Activated CD8-positive, alpha-beta memory T cell treated with anti-CD3 and anti-CD28 coated beads, Interleukin-2, amount 10 ng/mL, durations not matched to agents 7 days and 5 days (primary cell): ENCODE results near the gene TTLL13. TPM values are rescaled to one million over a fixed set of nuclear protein-coding genes. Genes with fewer than 3 reads are reported as not detected.

Experiments
- ATAC-seq: fragments of 150-1000 bp; cut with Tn5 transposase; one replicate; pipeline ENCODE4 v1.10.0; 2021; ENCODE audit warnings: moderate library complexity
- CTCF ChIA-PET: fragments of 350-600 bp; sonication (Branson Sonifier 250); formaldehyde crosslinking; loops from one replicate; lab custom pipeline; 2021; ENCODE audit warnings: antibody characterized with exemption; lab: Charles Lee
- DNase-seq: peaks from one replicate; pipeline ENCODE4 v3.0.0-alpha.2; 2020
- H3K27ac Mint-ChIP-seq: one replicate; pipeline ENCODE4 v1.8.0; 2021; ENCODE audit warnings: mild to moderate bottlenecking, mixed read lengths
- H3K27me3 Mint-ChIP-seq: one replicate; pipeline ENCODE4 v1.8.0; 2021; ENCODE audit warnings: mixed read lengths
- H3K36me3 Mint-ChIP-seq: one replicate; pipeline ENCODE4 v1.8.0; 2021; ENCODE audit warnings: mild to moderate bottlenecking, mixed read lengths
- H3K4me1 Mint-ChIP-seq: one replicate; pipeline ENCODE4 v1.8.0; 2021; ENCODE audit warnings: mixed read lengths
- H3K4me3 Mint-ChIP-seq: one replicate; pipeline ENCODE4 v1.8.0; 2021; ENCODE audit warnings: mild to moderate bottlenecking, moderate library complexity, mixed read lengths
- H3K9me3 Mint-ChIP-seq: one replicate; pipeline ENCODE4 v1.8.0; 2022; ENCODE audit warnings: low read depth, mixed read lengths
- total RNA-seq, 2 experiments: library from RNA; stranded (reverse); gene quantifications; one replicate each; pipeline ENCODE4 v1.2.3, GENCODE V29; 2021

Gene TTLL13
- total RNA-seq, 2 experiments from 2014 or later = 0.80 to 1.1 TPM

DNA sequence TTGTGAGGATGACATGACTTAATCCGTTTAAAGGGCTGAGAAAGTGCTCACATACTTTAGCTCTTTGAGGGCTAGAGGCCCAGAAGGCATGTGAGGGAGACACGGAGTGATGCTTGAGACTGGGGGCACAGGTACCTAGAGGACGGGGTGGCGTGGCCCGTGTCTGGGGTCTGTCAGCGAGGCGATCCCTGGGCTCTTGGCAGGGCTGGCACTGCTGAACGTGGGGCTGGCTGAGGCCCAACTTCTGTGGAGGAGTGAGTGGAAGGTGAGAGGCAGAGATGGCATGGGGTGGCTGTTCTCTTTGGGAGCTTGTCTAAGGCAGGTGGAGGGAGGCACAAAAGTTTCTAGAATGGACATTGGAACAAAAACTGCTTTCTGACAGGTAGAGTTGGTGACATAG is 38.8 kb upstream of the TTLL13 start:
- H3K4me3 Mint-ChIP-seq = no peak overlapping the region
- H3K36me3 Mint-ChIP-seq = no peaks in the 10 kb centered on the region
- H3K27ac Mint-ChIP-seq = no peak overlapping the region
- H3K27me3 Mint-ChIP-seq = no peaks in the 10 kb centered on the region
- DNase-seq = no peak
- H3K4me1 Mint-ChIP-seq = peaks cover 30% of the 10 kb centered on the region
- CTCF ChIA-PET = interaction anchor here (1.2 to 2.0 kb wide), 2 partner anchors 10 to 11 kb away, joined by 4 read pairs; partner anchors contain the start of gene SEMA4B
- H3K9me3 Mint-ChIP-seq = no peaks in the 10 kb centered on the region
- ATAC-seq = no peak

DNA sequence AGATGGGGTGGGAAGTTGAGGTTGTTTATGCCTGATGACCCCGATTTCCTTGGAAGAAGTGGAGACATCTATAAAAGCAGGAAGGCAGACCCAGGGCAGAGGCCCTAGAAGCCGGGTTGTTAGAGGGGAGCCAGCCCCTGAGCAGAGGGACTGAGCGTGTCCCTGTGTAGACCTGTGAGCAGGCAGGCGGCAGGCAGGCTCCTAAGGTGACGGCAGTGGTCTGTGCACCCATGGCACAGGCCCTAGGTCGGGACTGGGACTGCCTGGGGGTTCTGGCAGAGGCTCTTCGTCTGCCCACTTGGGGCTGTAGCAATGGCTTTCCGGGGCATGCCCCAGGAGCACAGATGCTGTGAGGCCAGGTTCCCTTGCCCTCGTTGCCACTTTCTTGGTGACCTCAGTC is 38.3 kb upstream of the TTLL13 start:
- no peak overlapping the region for H3K4me3 Mint-ChIP-seq
- no peak for ATAC-seq

DNA sequence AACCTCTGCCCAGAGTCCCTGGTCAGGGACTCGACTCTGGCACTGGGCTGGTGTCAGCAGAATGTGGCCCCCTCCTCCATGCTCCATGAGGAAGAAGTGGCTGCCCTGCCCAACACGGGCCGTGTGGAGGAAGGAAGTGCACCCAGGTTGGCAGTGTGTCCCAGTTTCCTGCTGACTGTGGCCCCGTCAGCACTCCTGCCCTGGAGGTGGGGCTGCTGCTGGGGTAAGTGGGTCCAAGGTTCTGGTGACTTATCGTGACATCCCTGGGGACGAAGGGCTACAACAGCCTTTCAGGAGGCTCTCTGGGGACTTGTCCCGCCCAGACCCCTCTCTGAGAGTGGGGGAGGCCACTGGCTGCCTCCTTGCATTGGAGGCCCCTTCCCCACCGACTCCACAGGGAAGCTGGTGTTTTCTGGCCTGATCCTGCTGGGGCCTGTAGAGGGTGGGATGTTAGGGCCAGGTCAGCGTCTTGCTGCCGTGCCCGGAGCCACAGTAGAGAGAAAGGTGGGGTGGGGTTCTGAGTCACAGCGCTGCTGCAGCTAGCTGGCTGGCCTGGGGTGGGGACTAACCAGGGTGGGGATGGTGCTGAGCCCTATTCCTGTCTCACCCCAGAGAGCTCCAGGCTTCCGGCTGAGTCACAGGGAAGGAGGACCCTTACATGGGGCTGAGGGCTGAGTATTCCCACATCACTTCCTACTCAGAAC is 37.8 kb upstream of the TTLL13 start:
- H3K4me1 Mint-ChIP-seq = peaks cover 33% of the 10 kb centered on the region
- CTCF ChIA-PET = interaction anchor here (2.0 kb wide), 1 partner anchor 10 kb away, joined by 4 read pairs; no protein-coding TSS in a partner anchor

More for the DNA sequence above, 38.3 kb upstream of the TTLL13 start:
- no peaks in the 10 kb centered on the region for H3K27me3 Mint-ChIP-seq
- no peak overlapping the region for H3K27ac Mint-ChIP-seq
- CTCF ChIA-PET = interaction anchor here (2.0 kb wide), 1 partner anchor 10 kb away, joined by 4 read pairs; no protein-coding TSS in a partner anchor
- no peaks in the 10 kb centered on the region for H3K9me3 Mint-ChIP-seq
- DNase-seq = no peak
- H3K4me1 Mint-ChIP-seq = peaks cover 30% of the 10 kb centered on the region
- H3K36me3 Mint-ChIP-seq = no peaks in the 10 kb centered on the region

DNA sequence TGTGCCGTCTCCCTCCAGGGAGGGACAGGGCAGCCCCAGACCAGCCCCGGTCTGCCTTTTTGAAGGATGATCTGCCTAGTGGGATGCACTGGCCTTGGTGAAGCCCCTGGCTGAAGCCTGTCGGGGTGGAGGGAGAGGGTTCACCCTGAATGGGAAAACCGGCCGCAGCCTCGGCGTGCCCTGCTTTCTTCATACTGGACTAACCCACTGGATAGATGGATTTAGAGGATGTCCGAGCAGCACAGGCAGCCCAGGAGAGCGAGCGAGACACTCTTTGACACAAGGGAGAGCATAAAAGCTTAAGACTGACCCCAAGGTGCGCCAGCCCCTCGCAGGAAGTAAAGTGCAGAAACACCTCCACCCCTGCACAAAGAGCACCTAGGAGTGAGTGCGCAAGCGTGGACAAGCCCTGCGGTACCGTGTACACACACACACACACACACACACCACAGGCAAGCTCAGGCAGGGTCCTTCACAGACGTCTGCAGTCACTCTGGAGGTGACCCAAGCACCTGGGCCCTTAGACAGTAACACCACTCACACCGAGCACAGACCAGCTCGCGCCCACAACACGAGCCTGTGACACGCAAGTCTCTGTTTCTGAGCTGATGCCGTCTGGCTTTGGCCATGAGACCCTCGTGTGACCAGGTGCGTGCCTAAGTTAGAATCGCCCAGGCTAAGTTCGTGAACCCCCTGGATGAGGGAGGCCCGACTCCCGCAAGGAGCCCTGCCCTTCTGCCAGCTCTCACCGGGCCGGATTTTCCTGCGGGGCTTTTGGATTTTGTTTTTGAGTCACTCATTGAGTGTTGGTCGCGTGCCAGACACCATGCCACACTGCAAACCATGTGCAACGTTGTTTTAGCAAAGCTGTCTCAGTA is 36.9 kb upstream of the TTLL13 start:
- Mint-ChIP-seq H3K27me3 (no peaks in the 10 kb centered on the region), H3K4me3 (no peak overlapping the region), H3K9me3 (no peaks in the 10 kb centered on the region), H3K36me3 (peaks cover 1% of the 10 kb centered on the region), H3K27ac (no peak overlapping the region), H3K4me1 (peaks cover 38% of the 10 kb centered on the region)
- ATAC-seq (no peak), DNase-seq (no peak)
- CTCF ChIA-PET = interaction anchor here (2.0 kb wide), 1 partner anchor 9 kb away, joined by 4 read pairs; no protein-coding TSS in a partner anchor

More for the DNA sequence above, 37.8 kb upstream of the TTLL13 start:
- Mint-ChIP-seq H3K9me3 (no peaks in the 10 kb centered on the region), H3K27ac (no peak overlapping the region), H3K4me3 (no peak overlapping the region), H3K27me3 (no peaks in the 10 kb centered on the region), H3K36me3 (peaks cover 1% of the 10 kb centered on the region)
- ATAC-seq (no peak), DNase-seq (no peak)

DNA sequence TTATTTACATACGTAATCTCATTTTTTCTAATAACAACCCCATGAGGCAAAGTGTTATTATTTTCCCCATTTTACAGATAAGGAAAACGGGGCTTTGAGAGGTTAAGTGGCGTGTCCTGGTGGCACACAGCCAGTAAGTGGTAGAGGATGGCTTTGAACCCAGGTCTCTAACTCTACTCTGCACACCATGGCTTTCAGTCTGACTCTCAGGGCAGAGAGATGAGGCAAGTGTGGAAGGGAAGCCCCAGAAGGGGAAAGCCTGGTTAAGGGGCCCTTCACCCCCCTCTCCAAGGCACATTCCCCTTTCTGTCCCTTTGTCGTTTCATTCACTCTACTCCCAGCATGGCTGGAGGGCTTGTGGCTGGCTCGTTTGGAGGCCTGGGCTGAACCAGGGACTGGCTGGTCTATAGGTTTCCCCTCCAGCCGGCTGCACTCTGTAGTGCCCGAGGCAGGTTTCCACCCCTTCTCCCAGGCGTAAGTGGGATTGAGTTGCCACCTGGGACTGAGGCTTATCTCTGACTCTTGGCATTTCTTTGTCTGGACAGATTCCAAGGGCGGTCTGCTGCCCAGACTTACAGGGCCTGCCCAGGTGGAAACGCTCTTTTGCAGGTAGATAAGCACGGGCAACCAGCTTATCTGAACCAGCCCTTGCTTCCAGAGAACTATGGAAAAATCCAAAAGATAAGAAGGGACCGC is 36.1 kb upstream of the TTLL13 start:
- H3K36me3 Mint-ChIP-seq = peaks cover 1% of the 10 kb centered on the region
- no peak overlapping the region for H3K27ac Mint-ChIP-seq
- H3K27me3 Mint-ChIP-seq = no peaks in the 10 kb centered on the region
- ATAC-seq (no peak), DNase-seq (no peak)
- CTCF ChIA-PET = interaction anchor here (0.7 kb wide), 1 partner anchor 326 kb away, joined by 3 read pairs; no protein-coding TSS in a partner anchor
- no peaks in the 10 kb centered on the region for H3K9me3 Mint-ChIP-seq
- peaks cover 41% of the 10 kb centered on the region for H3K4me1 Mint-ChIP-seq
- H3K4me3 Mint-ChIP-seq = no peak overlapping the region

DNA sequence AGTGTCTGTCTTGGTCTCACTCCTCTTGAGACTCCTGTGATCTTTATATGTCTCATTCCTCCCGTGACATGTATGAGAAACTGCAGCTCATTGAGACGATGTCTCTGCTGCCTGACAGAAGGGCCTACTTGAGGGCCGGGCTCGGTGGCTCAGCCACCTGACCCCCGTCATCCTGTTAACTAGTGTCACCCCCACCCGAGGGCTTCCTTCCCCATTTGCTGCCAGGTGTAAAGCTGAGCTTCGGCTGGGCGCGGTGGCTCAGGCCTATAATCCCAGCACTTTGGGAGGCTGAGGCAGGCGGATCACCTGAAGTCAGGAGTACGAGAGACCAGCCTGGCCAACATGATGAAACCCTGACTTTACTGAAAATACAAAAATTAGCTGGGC is 35.5 kb upstream of the TTLL13 start:
- no peak for DNase-seq
- no peak overlapping the region for H3K27ac Mint-ChIP-seq
- H3K4me1 Mint-ChIP-seq = peaks cover 41% of the 10 kb centered on the region
- no peaks in the 10 kb centered on the region for H3K9me3 Mint-ChIP-seq
- CTCF ChIA-PET = interaction anchor here (0.7 to 1.1 kb wide), 3 partner anchors 17 to 325 kb away, joined by 3 to 7 read pairs (median 4); no protein-coding TSS in a partner anchor
- H3K4me3 Mint-ChIP-seq = no peak overlapping the region
- peaks cover 1% of the 10 kb centered on the region for H3K36me3 Mint-ChIP-seq
- ATAC-seq = no peak
- H3K27me3 Mint-ChIP-seq = no peaks in the 10 kb centered on the region

DNA sequence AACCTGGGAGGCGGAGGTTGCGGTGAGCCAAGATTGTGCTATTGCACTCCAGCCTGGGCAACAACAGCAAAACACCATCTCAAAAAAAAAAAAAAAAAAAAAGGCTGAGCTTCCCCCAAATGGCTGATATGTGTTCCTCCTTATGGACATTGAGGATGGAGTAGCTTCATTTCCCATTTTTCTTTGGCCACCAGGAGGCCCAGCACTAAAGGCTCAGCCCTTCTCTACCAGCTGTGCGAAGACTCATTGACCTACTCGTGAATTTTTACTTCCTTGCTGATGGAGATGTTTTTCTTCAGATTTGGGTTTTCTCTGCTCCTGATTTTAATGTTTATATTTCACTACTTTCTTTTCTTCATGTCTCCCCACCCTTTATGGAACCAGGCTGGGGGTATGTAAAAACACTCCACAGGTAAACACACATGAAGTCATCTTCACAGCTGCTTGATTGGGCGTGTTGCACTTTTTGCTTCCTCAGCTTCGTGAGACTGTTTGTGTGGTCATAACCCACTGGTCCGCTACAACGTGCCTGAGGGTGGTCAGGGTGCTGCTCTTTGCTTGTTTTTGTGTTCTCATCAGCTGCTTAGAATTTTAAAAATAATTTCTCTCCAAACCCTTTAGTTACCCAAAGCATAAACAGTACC is 34.7 kb upstream of the TTLL13 start:
- DNase-seq = no peak
- Mint-ChIP-seq H3K4me3 (no peak overlapping the region), H3K4me1 (peaks cover 40% of the 10 kb centered on the region), H3K36me3 (peaks cover 1% of the 10 kb centered on the region), H3K27me3 (no peaks in the 10 kb centered on the region), H3K9me3 (no peaks in the 10 kb centered on the region), H3K27ac (no peak overlapping the region)
- ATAC-seq = no peak
- CTCF ChIA-PET = interaction anchor here (0.6 to 1.3 kb wide), 7 partner anchors 16 to 115 kb away, joined by 3 to 11 read pairs (median 4); partner anchors contain the start of gene TTLL13

DNA sequence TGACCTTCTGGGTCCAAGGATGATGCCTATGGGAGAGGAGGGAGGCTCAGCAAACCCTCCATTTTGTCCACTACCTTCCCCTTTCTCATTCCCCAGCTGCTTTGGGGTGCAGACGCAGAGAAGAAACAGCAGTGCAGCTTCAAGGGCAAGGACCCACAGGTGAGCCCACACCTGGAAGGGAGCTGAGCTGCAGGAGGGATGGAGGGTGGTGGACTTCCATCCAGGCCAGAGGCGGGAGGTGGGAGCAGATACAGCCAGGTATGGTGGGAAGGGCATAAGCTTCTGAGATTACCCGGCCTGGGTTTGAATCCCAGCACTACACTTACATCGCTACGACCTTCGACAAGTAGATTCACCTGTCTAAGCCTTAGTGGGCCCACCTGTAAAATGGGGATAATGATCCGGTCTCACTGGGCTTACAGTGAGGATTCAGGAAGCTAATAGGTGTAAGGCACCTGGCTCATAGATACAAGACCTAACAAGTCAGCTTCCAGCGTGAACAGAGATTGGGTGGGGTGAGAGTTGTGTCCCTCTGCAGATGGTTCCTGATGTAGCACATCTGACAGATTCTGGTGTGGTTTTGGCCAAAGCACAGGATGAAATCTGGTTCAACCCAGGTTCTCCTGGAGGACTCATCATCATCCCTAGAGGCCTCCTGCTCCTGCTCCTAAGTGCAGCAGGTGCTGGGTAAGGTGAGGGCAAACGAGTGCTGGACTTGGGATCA is 31.5 kb upstream of the TTLL13 start:
- ATAC-seq (no peak), DNase-seq (no peak)
- Mint-ChIP-seq H3K4me1 (peaks cover 23% of the 10 kb centered on the region), H3K27ac (no peak overlapping the region), H3K27me3 (no peaks in the 10 kb centered on the region), H3K4me3 (no peak overlapping the region), H3K9me3 (no peaks in the 10 kb centered on the region), H3K36me3 (peaks cover 1% of the 10 kb centered on the region)
- CTCF ChIA-PET = interaction anchor here (0.8 to 1.5 kb wide), 3 partner anchors 17 to 90 kb away, joined by 3 to 7 read pairs (median 3); partner anchors contain the start of gene SEMA4B

DNA sequence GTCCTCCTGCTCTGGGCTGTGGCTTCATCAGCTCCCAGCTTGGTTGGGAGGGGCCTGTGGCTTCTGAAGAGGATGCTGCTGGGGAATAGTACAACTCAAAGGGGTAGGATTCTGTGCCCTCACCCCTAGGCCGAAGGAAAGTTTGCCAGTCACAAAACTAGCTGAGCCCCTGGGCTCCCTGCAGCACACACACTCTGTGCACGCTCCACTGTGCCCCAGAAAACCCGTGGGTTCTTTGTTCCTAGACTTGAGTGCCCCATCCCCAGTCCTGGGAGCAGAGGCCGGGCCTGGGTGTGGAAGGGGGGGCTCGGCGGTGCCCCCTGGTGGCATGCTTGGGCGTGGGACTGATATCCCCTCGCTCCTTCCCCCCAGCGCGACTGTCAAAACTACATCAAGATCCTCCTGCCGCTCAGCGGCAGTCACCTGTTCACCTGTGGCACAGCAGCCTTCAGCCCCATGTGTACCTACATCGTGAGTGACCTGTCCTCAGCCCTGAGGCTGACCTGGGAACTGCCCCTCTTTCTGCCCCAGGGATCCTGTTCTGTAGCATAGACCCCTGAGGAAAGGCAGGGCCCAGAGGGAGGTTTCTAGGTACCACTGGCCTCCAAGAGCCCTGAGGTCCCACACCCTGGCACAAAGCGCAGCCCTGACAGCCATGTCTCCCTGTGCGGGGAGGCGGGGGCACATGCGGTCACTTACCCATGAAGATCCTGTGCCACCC is 29.8 kb upstream of the TTLL13 start:
- Mint-ChIP-seq H3K9me3 (no peaks in the 10 kb centered on the region), H3K4me1 (peaks cover 22% of the 10 kb centered on the region), H3K36me3 (peaks cover 1% of the 10 kb centered on the region), H3K4me3 (no peak overlapping the region), H3K27ac (no peak overlapping the region), H3K27me3 (no peaks in the 10 kb centered on the region)
- CTCF ChIA-PET = interaction anchor here (0.8 to 3.2 kb wide), 5 partner anchors 12 to 76 kb away, joined by 3 to 35 read pairs (median 10); partner anchors contain the start of genes CIB1, GDPGP1 and SEMA4B
- ATAC-seq (peak; percentile 76), DNase-seq (peak; percentile 58)

DNA sequence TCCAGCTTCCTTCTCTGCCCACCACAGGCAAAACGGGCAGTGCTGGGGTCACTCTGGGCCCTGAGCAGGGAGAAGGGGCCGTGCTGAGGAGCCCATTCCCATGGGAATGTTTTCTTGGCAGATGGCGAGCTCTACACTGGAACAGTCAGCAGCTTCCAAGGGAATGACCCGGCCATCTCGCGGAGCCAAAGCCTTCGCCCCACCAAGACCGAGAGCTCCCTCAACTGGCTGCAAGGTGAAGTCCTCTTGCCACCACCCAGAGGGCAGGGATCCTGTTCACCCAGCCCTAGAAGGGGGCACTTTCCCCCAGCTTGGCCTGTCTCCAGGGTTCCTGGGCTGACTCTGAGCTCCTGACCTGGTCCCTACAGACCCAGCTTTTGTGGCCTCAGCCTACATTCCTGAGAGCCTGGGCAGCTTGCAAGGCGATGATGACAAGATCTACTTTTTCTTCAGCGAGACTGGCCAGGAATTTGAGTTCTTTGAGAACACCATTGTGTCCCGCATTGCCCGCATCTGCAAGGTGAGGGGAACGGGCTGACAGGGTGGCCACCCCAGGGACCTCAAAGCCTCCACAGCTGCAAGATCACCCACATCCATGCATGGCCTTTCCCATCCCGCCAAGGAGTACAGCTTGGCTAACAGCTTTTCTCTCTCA is 28.0 kb upstream of the TTLL13 start:
- H3K9me3 Mint-ChIP-seq = no peaks in the 10 kb centered on the region
- ATAC-seq (peak; percentile 25), DNase-seq (no peak)
- CTCF ChIA-PET = interaction anchor here (0.6 to 3.2 kb wide), 25 partner anchors 10 to 323 kb away, joined by 3 to 35 read pairs (median 4); partner anchors contain the start of genes CIB1, GDPGP1, IDH2 and SEMA4B
- H3K4me1 Mint-ChIP-seq = peaks cover 17% of the 10 kb centered on the region
- H3K36me3 Mint-ChIP-seq = no peaks in the 10 kb centered on the region
- H3K27me3 Mint-ChIP-seq = no peaks in the 10 kb centered on the region
- no peak overlapping the region for H3K4me3 Mint-ChIP-seq
- H3K27ac Mint-ChIP-seq = no peak overlapping the region

DNA sequence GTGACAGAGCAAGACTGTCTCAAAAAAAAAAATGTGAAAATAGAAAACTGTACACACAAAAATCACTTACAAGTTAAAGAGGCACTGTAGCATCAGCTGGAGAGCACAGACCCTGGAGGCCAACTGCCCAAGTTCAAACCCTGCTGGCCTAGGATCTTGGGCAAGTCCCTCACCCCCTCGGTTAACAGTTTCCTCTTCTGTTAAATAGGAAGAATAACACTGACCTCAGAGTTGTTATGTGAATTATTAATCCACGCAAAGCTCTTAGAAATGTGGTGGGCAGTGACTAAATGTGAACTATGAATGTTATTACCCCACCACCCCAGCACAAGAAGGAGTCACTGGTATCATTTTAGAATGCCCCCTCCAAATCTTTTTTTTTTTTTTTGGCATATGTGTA is 26.8 kb upstream of the TTLL13 start:
- CTCF ChIA-PET = interaction anchor here (2.6 to 3.0 kb wide), 2 partner anchors 22 to 80 kb away, joined by 11 to 27 read pairs; partner anchors contain the start of gene SEMA4B
- DNase-seq (no peak), ATAC-seq (no peak)
- no peak overlapping the region for H3K4me3 Mint-ChIP-seq
- peaks cover 11% of the 10 kb centered on the region for H3K4me1 Mint-ChIP-seq
- no peaks in the 10 kb centered on the region for H3K9me3 Mint-ChIP-seq
- no peaks in the 10 kb centered on the region for H3K36me3 Mint-ChIP-seq
- H3K27ac Mint-ChIP-seq = no peak overlapping the region
- H3K27me3 Mint-ChIP-seq = no peaks in the 10 kb centered on the region
